Kidney (tissue), 14 donors: Measurements from ENCODE around the gene ASB16. TPM values are rescaled to one million over a fixed set of nuclear protein-coding genes. Genes with fewer than 3 reads are reported as not detected.

Experiments
- DNase-seq, 5 donors: peaks; one replicate each; pipeline ENCODE4 v3.0.0-alpha.2; 2013 to 2020
- FAIRE-seq: peaks from 2 replicates; lab custom pipeline; 2012; peaks lifted over from hg19 to GRCh38; lab: Jason Lieb, UNC
- H3K27ac ChIP-seq, 2 donors: one replicate each; pipeline ENCODE4 v1.7.0; 2013; ENCODE audit warnings: low read depth in 2 of 2, low read length in 2 of 2, inconsistent platforms in 1 of 2
- H3K27me3 ChIP-seq: one replicate; pipeline ENCODE4 v1.7.1; 2013; ENCODE audit warnings: low read length, inconsistent platforms; ENCODE audit not compliant: control insufficient read depth, insufficient read depth
- H3K36me3 ChIP-seq, 3 donors: one replicate each; pipeline versions ENCODE4 v1.7.0 to v1.7.1; 2013; ENCODE audit warnings: low read length in 3 of 3, control low read depth in 1 of 3, inconsistent platforms in 1 of 3; ENCODE audit not compliant: insufficient read depth in 3 of 3, control insufficient read depth in 2 of 3
- H3K4me1 ChIP-seq, 3 donors: one replicate each; pipeline versions ENCODE4 v1.7.0 to v1.7.1; 2013; ENCODE audit warnings: low read length in 3 of 3, inconsistent platforms in 1 of 3, low read depth in 1 of 3; ENCODE audit not compliant: control insufficient read depth in 2 of 3, insufficient read depth in 2 of 3
- H3K4me3 ChIP-seq, 3 donors: one replicate each; pipeline versions ENCODE4 v1.7.0 to v1.8.1; 2013; ENCODE audit warnings: low read length in 3 of 3, control low read depth in 1 of 3, inconsistent platforms in 1 of 3
- H3K9ac ChIP-seq, 3 donors: one replicate each; pipeline versions ENCODE4 v1.7.0 to v1.7.1; 2013; ENCODE audit warnings: low read length in 3 of 3, control low read depth in 1 of 3, inconsistent platforms in 1 of 3
- H3K9me3 ChIP-seq, 3 donors: one replicate each; pipeline versions ENCODE4 v1.7.0 to v1.7.1; 2013; ENCODE audit warnings: low read length in 3 of 3, control low read depth in 1 of 3, inconsistent platforms in 1 of 3; ENCODE audit not compliant: control insufficient read depth in 2 of 3, insufficient read depth in 1 of 3
- intact Hi-C: fragments of 100-400 bp; cut with DNase I; formaldehyde crosslinking; loops from one replicate; pipeline ENCODE4 v1.11.1; 2022
- polyA plus RNA-seq: library from polyadenylated mRNA; stranded (reverse); fragments of 350-450 nt; fragmentation: Illumina TruSeq; extraction: RNeasy Lipid Tissue Mini Kit (QIAGEN cat#74804); gene quantifications from one replicate; pipeline ENCODE4 v1.2.3, GENCODE V29; 2014; ENCODE audit warnings: low read depth, low replicate concordance; ENCODE audit not compliant: insufficient read depth
- total RNA-seq: library from RNA; stranded (reverse); fragmentation: NEBNext Ultra II Directional; extraction: Animal tissue kit (Norgen Biotek cat#: 25700); gene quantifications from one replicate; pipeline ENCODE4 v1.2.1, GENCODE V29; 2021
- TF ChIP-seq, protein P1 (sequence below): IDR thresholded peaks from 3 replicates; pipeline ENCODE4 v1.5.1; 2012; ENCODE audit warnings: mild to moderate bottlenecking, moderate library complexity, borderline replicate concordance; ENCODE audit not compliant: insufficient read depth; ENCODE audit errors: extremely low read depth
- donor health status: control.
- donor health status: control.
- donor health status: control.
- donor health status: control.
- donor health status: control.
- donor health status: DM: yes; HTN: yes; CAD: no.
- donor health status: Normal renal cell carcinoma (clear cell type).

Gene ASB16
- total and polyA plus RNA-seq, 2 donors from 2014 or later, result 0.25 to 0.90 TPM

- peak overlapping the region in 1 of 3 donors; percentile 1 for H3K9ac ChIP-seq
- no peak overlapping the region for H3K4me3 ChIP-seq
- H3K9me3 ChIP-seq, result no peaks in the 10 kb centered on the region
- no peak overlapping the region for H3K27ac ChIP-seq
- no peak for FAIRE-seq
- peak; percentile 89 to 94 (median 92) for DNase-seq
- no peaks in the 10 kb centered on the region for H3K27me3 ChIP-seq
- TF ChIP-seq, protein P1, sequence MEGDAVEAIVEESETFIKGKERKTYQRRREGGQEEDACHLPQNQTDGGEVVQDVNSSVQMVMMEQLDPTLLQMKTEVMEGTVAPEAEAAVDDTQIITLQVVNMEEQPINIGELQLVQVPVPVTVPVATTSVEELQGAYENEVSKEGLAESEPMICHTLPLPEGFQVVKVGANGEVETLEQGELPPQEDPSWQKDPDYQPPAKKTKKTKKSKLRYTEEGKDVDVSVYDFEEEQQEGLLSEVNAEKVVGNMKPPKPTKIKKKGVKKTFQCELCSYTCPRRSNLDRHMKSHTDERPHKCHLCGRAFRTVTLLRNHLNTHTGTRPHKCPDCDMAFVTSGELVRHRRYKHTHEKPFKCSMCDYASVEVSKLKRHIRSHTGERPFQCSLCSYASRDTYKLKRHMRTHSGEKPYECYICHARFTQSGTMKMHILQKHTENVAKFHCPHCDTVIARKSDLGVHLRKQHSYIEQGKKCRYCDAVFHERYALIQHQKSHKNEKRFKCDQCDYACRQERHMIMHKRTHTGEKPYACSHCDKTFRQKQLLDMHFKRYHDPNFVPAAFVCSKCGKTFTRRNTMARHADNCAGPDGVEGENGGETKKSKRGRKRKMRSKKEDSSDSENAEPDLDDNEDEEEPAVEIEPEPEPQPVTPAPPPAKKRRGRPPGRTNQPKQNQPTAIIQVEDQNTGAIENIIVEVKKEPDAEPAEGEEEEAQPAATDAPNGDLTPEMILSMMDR, result peak; percentile 96
- H3K4me1 ChIP-seq, result peaks cover 0 to 5% (median 0%) of the 10 kb centered on the region in 3 donors
- peaks cover 23 to 52% (median 42%) of the 10 kb centered on the region in 3 donors for H3K36me3 ChIP-seq
- intact Hi-C loops, result loop anchor here (5.0 kb wide), 1 partner anchor 117 kb away; no protein-coding TSS in a partner anchor
Measured at GRCh38 chr17:44210342-44211192, 40.1 kb downstream of the ASB16 start.

DNA sequence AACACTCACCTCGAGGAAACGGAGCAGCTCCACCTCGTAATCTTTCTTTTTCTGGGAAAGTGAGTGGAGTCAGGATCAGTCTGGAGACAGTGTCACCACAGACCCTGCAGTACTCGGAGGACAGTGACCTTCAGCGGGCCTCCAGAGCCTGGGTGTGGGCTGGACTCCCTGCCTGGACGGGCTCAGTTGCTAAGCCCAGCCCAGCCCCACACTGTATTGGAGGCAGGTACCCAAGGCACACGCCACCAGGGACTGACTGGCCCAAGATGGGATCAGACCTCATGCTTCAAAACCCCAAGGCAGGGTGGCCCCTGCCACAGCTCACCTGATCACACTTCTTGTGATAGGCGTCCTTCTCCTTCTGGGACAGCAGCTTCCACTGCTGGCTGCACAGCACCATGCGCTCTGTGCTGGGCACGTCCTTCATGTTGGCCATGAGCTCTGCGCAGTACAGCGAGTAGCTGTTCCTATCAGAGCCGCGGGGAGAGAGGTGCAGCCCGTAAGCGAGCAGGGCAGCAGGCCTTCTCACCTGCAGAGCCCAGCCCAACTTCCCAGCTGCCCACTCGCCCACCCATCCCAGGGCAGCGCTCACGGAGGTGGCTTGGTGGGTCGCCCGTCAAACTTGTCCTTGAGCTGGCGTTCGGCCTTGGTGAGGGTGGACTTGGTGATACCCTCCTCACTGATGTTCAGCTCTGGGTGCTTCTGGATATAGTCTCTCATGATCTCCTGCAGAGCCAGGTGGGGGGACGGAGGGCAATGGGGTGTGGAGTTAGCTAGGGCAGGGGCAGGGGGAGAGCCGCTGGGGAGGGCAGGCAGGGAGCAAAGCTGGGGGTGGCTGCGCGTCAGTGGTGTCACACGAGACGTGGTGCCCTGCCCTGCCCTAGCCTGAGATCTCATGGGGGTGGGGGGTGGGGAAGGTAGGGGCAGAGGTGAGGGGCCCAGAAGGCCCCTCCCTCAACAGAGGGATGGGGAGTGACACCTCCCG lies 41.1 kb downstream of the ASB16 start:
- Histone ChIP-seq H3K36me3 (peaks cover 33 to 62% (median 52%) of the 10 kb centered on the region in 3 donors), H3K27me3 (no peaks in the 10 kb centered on the region), H3K27ac (no peak overlapping the region), H3K4me3 (no peak overlapping the region), H3K9ac (no peak overlapping the region), H3K4me1 (peaks cover 0 to 11% (median under 1%) of the 10 kb centered on the region in 3 donors), H3K9me3 (no peaks in the 10 kb centered on the region)
- FAIRE-seq, result no peak
- no peak for DNase-seq
- intact Hi-C loops, result loop anchor here (5.0 kb wide), 1 partner anchor 116 kb away; no protein-coding TSS in a partner anchor
- TF ChIP-seq, protein P1, result no peak

DNA sequence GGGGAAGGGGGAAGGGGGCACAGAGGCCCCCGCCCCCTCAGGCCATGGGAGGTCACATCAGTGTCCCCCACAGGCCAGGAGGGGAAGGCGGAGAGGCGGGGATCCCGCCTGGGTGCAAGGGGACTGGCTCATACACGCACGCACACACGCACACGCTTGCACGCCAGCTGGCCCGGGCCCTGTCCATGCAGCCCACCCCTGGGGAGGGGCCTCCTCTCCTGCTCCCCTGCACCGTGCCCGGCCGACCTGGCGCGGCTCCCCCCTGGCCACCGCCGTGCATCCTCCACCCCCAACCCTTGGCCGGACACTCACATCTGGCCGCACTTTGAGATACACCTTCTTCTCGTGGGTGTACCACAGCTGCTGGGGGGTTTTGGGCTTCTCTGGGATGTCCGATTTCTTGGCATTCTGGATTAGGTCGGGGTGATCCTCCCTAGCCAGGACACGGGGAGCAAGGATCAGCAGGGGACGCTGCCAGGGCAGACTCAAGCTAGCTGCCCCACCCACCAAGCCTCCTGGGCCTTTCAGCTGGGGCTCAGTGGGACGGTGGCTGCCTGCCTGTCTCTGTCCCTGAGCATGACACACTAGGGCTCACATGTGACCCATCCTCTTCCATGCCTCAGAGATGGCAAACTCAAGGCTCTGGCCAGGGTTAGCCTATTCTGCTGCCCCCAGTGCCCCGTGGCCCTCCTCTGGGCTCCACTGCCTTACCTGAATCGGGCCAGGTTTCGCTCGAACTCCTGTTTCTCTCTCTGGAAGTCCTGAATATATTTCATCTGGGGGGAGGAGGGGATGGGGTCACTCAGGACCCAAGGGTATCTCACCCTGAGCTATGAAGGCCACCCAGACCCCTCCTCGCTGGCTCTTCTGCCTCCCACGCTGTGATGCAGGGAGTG lies 42.3 kb downstream of the ASB16 start:
- intact Hi-C loops, result loop anchor here (5.0 kb wide), 1 partner anchor 115 kb away; no protein-coding TSS in a partner anchor
- no peak overlapping the region for H3K27ac ChIP-seq
- DNase-seq, result no peak

More for the DNA sequence above, 42.3 kb downstream of the ASB16 start:
- TF ChIP-seq, protein P1, result no peak
- no peak for FAIRE-seq
- Histone ChIP-seq H3K9ac (no peak overlapping the region), H3K9me3 (no peaks in the 10 kb centered on the region), H3K4me3 (no peak overlapping the region), H3K4me1 (peaks cover 3 to 23% (median 12%) of the 10 kb centered on the region in 3 donors), H3K36me3 (peaks cover 36 to 57% (median 51%) of the 10 kb centered on the region in 3 donors), H3K27me3 (no peaks in the 10 kb centered on the region)
